HFFc6 (cell line): ENCODE measurements around the gene HCN4. TPM values are rescaled to one million over a fixed set of nuclear protein-coding genes. Genes with fewer than 3 reads are reported as not detected.

Experiments used
- DNase-seq: peaks from one replicate; pipeline ENCODE4 v3.0.0-alpha.2; 2018
- H3K27ac Mint-ChIP-seq: 2 replicates; pipeline ENCODE4 v1.8.0; 2020; ENCODE audit warnings: mild to moderate bottlenecking, mixed read lengths
- H3K27me3 Mint-ChIP-seq: 2 replicates; pipeline ENCODE4 v1.8.0; 2021; ENCODE audit warnings: mild to moderate bottlenecking, moderate library complexity, mixed read lengths; ENCODE audit not compliant: insufficient read depth
- H3K36me3 Mint-ChIP-seq: 2 replicates; pipeline ENCODE4 v1.8.0; 2021; ENCODE audit warnings: low read depth, mixed read lengths
- H3K4me1 Mint-ChIP-seq: 2 replicates; pipeline ENCODE4 v1.8.0; 2020; ENCODE audit warnings: low read depth, mixed read lengths
- H3K4me3 Mint-ChIP-seq: 2 replicates; pipeline ENCODE4 v1.8.0; 2020; ENCODE audit warnings: mild to moderate bottlenecking, moderate library complexity, mixed read lengths
- H3K9me3 Mint-ChIP-seq: 2 replicates; pipeline ENCODE4 v1.8.0; 2020; ENCODE audit warnings: mild to moderate bottlenecking, mixed read lengths
- total RNA-seq, 6 experiments: library from RNA; stranded (reverse); fragmentation: NEBNext Ultra II Directional; extraction: Animal tissue kit (Norgen Biotek cat#: 25700); gene quantifications; 2 replicates in 1 of 6; 3 replicates in 5 of 6; pipeline ENCODE4 v1.2.3, GENCODE V29; 2021
- TF ChIP-seq, protein P1 (sequence below): fragments of 200-600 bp; sonication (generic); IDR thresholded peaks from 2 replicates; pipeline ENCODE4 v1.5.0; 2021; ENCODE audit warnings: antibody characterized with exemption, mild to moderate bottlenecking

The HCN4 gene
- total RNA-seq, 6 experiments from 2014 or later, result not detected

DNA sequence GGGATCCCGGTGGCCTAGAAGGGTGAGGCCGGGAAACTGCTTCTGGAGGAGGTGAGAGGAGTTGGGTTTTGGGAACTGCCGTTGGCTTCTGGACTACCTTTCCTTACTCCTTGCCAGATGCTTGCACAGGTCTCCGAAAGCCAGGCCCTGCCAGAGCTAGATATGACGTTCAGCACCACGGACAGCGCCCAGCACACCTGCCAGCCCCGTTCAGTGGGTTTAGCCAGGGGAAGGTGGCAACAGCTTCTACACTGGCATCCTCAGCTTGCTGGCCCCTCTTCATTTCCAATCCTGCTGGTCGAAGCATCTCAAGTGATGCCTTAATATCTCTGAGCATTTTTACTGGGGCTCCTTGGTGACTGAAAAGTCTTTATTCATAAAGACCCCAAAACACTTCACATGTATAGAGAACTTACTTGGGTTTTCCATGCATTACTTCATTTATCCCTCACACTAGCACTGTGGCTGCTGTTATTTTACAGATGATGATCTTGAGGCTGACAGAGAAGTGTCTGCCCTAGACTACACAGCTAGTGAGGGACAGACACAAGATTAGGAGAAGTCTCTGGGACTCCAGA, 21.9 kb downstream of the HCN4 start:
- Mint-ChIP-seq H3K4me3 (no peak overlapping the region), H3K27me3 (peaks cover 4% of the 10 kb centered on the region), H3K4me1 (peaks cover 13% of the 10 kb centered on the region), H3K9me3 (0 out of 2 replicates have a peak, but pooled peaks cover 6% of the 10 kb centered on the region), H3K27ac (no peak overlapping the region), H3K36me3 (no peaks in the 10 kb centered on the region)
- no peak for DNase-seq
- TF ChIP-seq, protein P1, sequence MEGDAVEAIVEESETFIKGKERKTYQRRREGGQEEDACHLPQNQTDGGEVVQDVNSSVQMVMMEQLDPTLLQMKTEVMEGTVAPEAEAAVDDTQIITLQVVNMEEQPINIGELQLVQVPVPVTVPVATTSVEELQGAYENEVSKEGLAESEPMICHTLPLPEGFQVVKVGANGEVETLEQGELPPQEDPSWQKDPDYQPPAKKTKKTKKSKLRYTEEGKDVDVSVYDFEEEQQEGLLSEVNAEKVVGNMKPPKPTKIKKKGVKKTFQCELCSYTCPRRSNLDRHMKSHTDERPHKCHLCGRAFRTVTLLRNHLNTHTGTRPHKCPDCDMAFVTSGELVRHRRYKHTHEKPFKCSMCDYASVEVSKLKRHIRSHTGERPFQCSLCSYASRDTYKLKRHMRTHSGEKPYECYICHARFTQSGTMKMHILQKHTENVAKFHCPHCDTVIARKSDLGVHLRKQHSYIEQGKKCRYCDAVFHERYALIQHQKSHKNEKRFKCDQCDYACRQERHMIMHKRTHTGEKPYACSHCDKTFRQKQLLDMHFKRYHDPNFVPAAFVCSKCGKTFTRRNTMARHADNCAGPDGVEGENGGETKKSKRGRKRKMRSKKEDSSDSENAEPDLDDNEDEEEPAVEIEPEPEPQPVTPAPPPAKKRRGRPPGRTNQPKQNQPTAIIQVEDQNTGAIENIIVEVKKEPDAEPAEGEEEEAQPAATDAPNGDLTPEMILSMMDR, result no peak

DNA sequence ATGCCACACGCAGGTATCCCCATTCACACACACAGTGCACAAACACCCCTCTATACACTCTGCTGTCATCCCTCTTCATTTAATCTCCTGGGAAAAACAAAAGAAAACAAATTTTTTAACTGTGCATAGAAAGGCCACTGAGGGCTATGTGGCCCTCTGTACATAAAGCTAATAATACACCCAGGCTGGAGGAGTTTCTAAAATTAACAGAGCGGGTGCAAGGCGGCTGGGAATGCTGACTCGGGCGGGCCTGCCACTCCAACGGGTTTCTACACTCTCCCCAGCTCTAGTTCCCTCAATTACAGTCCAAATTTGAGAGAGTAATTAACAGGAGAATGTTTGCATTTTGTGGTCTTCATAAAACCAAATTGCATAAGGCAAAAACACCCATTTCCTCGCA, 23.1 kb downstream of the HCN4 start:
- TF ChIP-seq, protein P1, result no peak
- Mint-ChIP-seq H3K4me1 (peaks cover 13% of the 10 kb centered on the region), H3K9me3 (0 out of 2 replicates have a peak, but pooled peaks cover 6% of the 10 kb centered on the region), H3K27ac (no peak overlapping the region), H3K4me3 (no peak overlapping the region), H3K36me3 (no peaks in the 10 kb centered on the region), H3K27me3 (peaks cover 4% of the 10 kb centered on the region)
- DNase-seq, result no peak

- DNase-seq, result peak; percentile 9
- H3K4me1 Mint-ChIP-seq, result peaks cover 13% of the 10 kb centered on the region
- H3K36me3 Mint-ChIP-seq, result no peaks in the 10 kb centered on the region
- TF ChIP-seq, protein P1, result no peak
- H3K27ac Mint-ChIP-seq, result no peak overlapping the region
- peaks cover 4% of the 10 kb centered on the region for H3K27me3 Mint-ChIP-seq
- 0 out of 2 replicates have a peak, but pooled peaks cover 6% of the 10 kb centered on the region for H3K9me3 Mint-ChIP-seq
- no peak overlapping the region for H3K4me3 Mint-ChIP-seq
Measured at GRCh38 chr15:73344056-73344455, 24.7 kb downstream of the HCN4 start.

GRCh38 chr15:73341886-73342600, 26.7 kb downstream of the HCN4 start:
- H3K36me3 Mint-ChIP-seq, result no peaks in the 10 kb centered on the region
- TF ChIP-seq, protein P1, result no peak
- 0 out of 2 replicates have a peak, but pooled peaks cover 6% of the 10 kb centered on the region for H3K9me3 Mint-ChIP-seq

DNA sequence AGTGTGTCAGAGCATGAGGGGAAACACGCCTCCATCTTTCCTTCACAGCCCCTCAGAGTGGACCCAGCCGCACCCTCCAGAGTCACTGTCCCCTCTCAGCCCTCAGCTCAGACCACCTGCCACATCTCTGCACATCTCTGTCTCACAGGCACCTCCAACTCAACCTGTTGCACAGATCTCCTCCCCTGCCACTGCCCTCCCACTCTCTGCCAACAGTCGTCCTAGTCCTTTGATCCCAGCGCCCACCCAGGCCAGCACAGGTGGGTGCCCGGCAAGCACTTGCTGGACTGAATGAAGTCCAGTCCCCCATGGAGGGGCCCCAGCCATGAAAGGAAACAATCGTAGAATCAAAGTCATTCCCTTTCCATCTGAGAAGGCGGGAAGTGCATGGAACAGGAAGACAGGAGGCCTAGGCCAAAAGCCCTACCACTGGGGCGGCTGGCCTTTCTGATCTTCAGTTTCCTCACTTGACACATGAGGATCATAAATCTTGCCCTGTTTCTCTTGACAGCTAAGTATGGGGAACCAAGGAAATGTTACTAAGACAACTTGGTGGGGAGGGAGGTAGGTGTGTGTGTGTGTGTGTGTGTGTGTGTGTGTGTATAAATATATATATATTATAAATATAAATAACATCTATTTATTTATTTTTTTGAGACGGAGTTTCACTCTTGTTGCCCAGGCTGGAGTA, 28.1 kb downstream of the HCN4 start:
- Mint-ChIP-seq H3K4me1 (peaks cover 13% of the 10 kb centered on the region), H3K27ac (no peak overlapping the region), H3K36me3 (no peaks in the 10 kb centered on the region), H3K27me3 (peaks cover 19% of the 10 kb centered on the region), H3K4me3 (no peak overlapping the region), H3K9me3 (0 out of 2 replicates have a peak, but pooled peaks cover 6% of the 10 kb centered on the region)
- TF ChIP-seq, protein P1, result no peak
- DNase-seq, result no peak

More at GRCh38 chr15:73341886-73342600, 26.7 kb downstream of the HCN4 start:
- Mint-ChIP-seq H3K4me1 (peaks cover 13% of the 10 kb centered on the region), H3K27ac (no peak overlapping the region), H3K4me3 (no peak overlapping the region), H3K27me3 (peaks cover 12% of the 10 kb centered on the region)
- DNase-seq, result no peak
